ENCODE measurements around the gene LZTS2.

Gene LZTS2

DNA sequence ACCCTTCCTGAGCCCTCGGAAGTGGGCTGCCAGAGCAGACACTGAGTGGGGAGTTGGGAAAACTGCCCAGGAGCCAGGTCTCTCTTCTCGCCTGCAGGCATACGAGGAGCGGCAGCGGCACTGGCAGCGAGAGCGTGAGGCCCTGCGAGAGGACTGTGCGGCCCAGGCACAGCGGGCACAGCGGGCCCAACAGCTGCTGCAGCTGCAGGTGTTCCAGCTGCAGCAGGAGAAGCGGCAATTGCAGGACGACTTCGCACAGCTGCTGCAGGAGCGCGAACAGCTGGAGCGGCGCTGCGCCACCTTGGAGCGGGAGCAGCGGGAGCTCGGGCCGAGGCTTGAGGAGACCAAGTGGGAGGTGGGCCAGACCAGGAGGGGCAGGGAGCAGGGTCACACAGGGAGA is 5.8 kb downstream of the LZTS2 start:
- TF ChIP-seq, protein P1, sequence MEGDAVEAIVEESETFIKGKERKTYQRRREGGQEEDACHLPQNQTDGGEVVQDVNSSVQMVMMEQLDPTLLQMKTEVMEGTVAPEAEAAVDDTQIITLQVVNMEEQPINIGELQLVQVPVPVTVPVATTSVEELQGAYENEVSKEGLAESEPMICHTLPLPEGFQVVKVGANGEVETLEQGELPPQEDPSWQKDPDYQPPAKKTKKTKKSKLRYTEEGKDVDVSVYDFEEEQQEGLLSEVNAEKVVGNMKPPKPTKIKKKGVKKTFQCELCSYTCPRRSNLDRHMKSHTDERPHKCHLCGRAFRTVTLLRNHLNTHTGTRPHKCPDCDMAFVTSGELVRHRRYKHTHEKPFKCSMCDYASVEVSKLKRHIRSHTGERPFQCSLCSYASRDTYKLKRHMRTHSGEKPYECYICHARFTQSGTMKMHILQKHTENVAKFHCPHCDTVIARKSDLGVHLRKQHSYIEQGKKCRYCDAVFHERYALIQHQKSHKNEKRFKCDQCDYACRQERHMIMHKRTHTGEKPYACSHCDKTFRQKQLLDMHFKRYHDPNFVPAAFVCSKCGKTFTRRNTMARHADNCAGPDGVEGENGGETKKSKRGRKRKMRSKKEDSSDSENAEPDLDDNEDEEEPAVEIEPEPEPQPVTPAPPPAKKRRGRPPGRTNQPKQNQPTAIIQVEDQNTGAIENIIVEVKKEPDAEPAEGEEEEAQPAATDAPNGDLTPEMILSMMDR (IDR thresholded peaks at IDR 0.05; ENCODE audit: low read depth, low read length, missing control alignments): no peak
- H3K4me3 ChIP-seq (replicated peaks; ENCODE audit: low read depth, low read length): no peak overlapping the region

DNA sequence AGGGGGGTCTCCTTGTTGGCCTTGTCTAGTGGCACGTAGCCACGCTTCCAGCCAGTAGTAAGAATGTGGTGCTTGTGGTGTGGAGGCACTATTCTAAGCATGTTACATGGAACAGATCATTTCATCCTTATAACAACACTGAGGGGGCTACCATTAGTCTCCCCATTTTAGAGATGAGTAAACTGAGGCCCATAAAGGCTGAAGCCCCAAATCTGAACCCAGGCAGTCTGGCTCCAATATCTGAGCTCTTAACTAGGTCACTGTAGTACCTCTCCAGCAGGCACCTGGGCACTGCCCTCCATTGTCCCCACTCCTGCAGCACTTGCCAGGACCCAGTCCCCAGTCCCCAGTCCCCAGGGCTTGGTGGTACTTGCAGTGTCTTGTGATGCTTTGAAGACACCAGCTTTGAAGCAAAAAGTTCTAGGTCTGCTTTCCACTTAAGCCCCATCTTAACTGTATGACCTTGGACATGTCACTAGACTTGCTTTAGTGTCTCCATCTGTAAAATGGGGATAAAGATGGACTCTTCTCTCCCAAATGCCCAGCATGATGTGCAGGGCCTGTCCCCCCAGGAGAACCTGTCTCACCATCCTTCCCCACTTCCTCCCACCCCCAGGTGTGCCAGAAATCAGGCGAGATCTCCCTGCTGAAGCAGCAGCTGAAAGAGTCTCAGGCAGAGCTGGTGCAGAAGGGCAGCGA is 6.4 kb downstream of the LZTS2 start:
- H3K4me3 ChIP-seq (replicated peaks; ENCODE audit: low read depth, low read length): no peak overlapping the region
- DNase-seq (ENCODE audit: extremely low read depth, low read depth): no peak
- TF ChIP-seq, protein P1 (IDR thresholded peaks at IDR 0.05; ENCODE audit: low read depth, low read length, missing control alignments): no peak

More for the DNA sequence above, 5.8 kb downstream of the LZTS2 start:
- DNase-seq (ENCODE audit: extremely low read depth, low read depth): no peak

DNA sequence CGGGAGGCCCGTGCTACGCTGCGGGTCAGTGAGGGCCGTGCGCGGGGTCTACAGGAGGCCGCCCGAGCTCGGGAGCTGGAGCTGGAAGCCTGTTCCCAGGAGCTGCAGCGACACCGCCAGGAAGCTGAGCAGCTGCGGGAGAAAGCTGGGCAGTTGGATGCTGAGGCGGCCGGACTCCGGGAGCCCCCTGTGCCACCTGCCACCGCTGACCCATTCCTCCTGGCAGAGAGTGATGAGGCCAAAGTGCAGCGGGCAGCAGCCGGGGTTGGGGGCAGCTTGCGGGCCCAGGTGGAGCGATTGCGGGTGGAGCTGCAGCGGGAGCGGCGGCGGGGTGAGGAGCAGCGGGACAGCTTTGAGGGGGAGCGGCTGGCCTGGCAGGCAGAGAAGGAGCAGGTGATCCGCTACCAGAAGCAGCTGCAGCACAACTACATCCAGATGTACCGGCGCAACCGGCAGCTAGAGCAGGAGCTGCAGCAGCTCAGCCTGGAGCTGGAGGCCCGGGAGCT is 7.0 kb downstream of the LZTS2 start:
- H3K4me3 ChIP-seq (replicated peaks; ENCODE audit: low read depth, low read length): no peak overlapping the region

DNA sequence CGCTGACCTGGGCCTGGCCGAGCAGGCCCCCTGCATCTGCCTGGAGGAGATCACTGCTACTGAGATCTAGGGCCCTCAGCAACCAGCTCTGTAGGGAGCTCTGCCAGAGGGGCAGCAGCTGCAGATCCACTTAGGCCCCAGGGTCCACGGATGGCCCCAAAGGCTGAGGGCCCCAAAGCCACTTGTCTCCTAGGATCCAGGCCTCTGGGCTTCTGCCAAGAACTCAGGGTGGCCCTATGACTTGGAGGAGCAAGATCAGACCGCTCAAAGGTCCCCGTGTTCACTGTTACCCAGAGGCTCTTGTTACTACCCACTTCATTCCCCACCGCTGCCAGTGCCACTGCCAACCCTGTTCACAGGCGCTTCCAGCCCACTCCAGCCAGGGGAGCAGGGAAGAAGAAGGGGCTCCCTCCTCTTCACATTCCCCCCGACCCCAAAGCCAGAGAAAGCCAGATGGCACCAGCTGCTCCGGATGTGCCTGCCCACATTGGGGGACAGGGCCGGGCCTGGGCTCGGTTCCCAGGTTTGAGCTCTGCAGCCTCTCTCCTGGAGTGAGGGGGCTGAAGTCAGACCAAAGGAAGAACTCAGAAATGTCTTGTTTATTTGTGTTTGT is 7.6 kb downstream of the LZTS2 start:
- H3K4me3 ChIP-seq (replicated peaks; ENCODE audit: low read depth, low read length): no peak overlapping the region
- TF ChIP-seq, protein P1 (IDR thresholded peaks at IDR 0.05; ENCODE audit: low read depth, low read length, missing control alignments): no peak
- DNase-seq (ENCODE audit: extremely low read depth, low read depth): no peak

More for the DNA sequence above, 7.0 kb downstream of the LZTS2 start:
- DNase-seq (ENCODE audit: extremely low read depth, low read depth): no peak
- TF ChIP-seq, protein P1 (IDR thresholded peaks at IDR 0.05; ENCODE audit: low read depth, low read length, missing control alignments): no peak

DNA sequence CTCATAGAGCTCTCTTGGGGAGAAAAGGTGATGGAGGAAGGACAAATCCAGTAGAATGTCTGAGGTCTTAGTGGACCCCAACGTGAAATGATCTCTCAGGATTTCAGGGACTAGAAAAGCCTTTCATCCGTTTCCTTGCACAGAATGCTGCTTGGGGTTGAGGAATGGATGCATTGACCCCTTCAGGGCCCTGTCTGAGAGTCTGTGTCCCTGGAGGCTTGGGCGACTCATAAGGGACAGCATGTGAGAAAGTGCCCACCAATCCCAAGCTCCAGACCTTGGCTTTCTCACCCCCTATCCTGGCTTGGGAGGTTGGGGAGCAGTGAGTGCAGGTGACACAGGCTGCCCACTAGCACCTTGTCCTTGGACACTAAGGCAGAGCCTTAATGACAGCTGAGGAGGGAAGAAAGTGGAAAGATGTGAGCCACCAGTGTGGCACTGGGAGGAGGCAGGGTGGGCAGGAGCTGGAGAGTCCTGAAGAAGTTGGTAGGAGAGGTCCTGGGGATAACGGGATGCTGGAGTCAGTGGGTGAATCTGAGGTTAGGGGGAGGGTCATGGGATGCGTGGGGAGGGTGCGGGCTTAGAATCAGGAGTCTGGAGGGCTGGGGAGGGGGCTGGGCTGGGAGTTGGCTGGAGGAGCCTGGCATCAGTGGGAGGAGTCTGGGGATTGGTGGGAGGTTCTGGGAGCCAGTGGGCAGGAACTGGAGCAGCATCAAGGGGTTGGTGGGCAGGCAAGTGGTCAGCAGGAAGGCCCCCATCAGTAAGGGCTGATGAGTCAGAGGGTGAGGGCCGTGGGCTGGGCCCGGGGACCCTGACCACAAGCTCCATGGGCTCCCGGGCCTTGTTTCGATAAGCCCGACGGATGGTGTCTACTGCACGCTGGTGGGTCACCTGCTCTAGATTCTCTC is 8.6 kb downstream of the LZTS2 start:
- no peak overlapping the region for H3K4me3 ChIP-seq (replicated peaks; ENCODE audit: low read depth, low read length)
- TF ChIP-seq, protein P1 (IDR thresholded peaks at IDR 0.05; ENCODE audit: low read depth, low read length, missing control alignments): no peak
- DNase-seq (ENCODE audit: extremely low read depth, low read depth): no peak

DNA sequence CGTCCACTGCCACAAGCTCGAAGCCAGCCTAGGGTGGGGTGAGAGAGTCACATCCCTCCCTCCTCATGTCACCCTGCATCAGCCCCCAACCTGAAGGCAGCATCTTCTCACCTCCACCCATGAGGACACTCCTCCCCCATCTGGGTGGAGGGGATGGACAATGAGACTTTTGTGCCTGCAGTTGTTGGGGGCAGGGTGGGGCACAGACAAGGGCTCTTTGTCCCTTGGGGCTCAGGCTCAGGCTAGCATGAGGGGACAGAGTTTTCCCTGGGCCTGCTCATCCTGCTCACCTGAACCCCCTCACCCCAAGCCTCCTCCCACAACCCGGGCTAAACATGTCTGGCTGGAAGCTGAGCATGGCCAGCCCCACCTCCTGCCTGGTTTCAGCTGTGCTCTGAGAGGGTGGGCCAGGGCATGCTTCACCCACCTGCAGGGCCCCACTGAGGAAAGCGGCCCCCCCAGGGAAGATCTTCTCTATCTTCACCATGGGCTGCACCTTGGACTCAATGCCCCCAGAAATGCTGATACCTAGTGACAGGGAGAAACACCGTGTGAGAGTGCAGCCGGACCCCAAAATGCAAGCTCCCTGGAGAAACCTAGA is 9.3 kb downstream of the LZTS2 start:
- DNase-seq (ENCODE audit: extremely low read depth, low read depth): no peak
- H3K4me3 ChIP-seq (replicated peaks; ENCODE audit: low read depth, low read length): no peak overlapping the region
- TF ChIP-seq, protein P1 (IDR thresholded peaks at IDR 0.05; ENCODE audit: low read depth, low read length, missing control alignments): no peak
